ENCODE data around the gene TMEM130.

GRCh38 chr7:98815313-98815712 is 54.5 kb downstream of the TMEM130 start:
- TF ChIP-seq, protein P1, sequence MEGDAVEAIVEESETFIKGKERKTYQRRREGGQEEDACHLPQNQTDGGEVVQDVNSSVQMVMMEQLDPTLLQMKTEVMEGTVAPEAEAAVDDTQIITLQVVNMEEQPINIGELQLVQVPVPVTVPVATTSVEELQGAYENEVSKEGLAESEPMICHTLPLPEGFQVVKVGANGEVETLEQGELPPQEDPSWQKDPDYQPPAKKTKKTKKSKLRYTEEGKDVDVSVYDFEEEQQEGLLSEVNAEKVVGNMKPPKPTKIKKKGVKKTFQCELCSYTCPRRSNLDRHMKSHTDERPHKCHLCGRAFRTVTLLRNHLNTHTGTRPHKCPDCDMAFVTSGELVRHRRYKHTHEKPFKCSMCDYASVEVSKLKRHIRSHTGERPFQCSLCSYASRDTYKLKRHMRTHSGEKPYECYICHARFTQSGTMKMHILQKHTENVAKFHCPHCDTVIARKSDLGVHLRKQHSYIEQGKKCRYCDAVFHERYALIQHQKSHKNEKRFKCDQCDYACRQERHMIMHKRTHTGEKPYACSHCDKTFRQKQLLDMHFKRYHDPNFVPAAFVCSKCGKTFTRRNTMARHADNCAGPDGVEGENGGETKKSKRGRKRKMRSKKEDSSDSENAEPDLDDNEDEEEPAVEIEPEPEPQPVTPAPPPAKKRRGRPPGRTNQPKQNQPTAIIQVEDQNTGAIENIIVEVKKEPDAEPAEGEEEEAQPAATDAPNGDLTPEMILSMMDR (conservative IDR thresholded peaks at IDR 0.05 in 1 of 2, IDR thresholded peaks at IDR 0.05 in 1 of 2; ENCODE audit: extremely low read depth in 1 of 2, insufficient read depth in 1 of 2, low read depth in 1 of 2, low read length in 2 of 2) = no peak
- TF ChIP-seq EZH2 (IDR thresholded peaks at IDR 0.05; ENCODE audit: borderline replicate concordance, low read length) = no peak

All from mammary epithelial cell (primary cell).